Measurements from ENCODE around the gene ZBED5. TPM values are rescaled to one million over a fixed set of nuclear protein-coding genes. Genes with fewer than 3 reads are reported as not detected.
A peak's percentile ranks its signal among the peaks of the same experiment; 100 is the strongest.

ZBED5 gene
- total RNA-seq, 4 donors from 2014 or later: 13.7 to 38.4 (median 29.7) TPM

DNA sequence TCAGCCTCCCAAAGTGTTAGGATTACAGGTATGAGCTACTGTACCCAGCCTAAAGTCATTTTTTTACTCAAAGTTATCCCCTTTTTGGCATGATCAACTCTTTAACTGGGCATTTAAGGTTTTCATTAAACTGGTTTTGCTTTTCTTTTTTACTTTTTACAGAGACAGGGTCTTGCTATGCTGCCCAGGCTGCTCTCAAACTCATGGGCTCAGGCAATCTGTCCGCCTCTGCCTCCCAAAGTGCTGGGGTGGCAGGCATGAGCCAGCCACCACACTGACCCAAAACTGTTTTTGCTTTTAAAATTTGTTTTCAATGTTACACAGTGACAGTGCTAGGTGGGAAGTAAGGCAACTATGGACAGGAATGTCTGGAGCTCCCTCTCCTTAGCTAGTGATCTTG is 3.9 kb upstream of the ZBED5 start:
- peak overlapping the region; percentile 4 to 99 (median 38) for H3K27ac ChIP-seq
- no peak for TF ChIP-seq POLR2AphosphoS5 (IDR thresholded peaks at IDR 0.05)
- TF ChIP-seq POLR2A (IDR thresholded peaks at IDR 0.05): no peak
- TF ChIP-seq, protein P1, sequence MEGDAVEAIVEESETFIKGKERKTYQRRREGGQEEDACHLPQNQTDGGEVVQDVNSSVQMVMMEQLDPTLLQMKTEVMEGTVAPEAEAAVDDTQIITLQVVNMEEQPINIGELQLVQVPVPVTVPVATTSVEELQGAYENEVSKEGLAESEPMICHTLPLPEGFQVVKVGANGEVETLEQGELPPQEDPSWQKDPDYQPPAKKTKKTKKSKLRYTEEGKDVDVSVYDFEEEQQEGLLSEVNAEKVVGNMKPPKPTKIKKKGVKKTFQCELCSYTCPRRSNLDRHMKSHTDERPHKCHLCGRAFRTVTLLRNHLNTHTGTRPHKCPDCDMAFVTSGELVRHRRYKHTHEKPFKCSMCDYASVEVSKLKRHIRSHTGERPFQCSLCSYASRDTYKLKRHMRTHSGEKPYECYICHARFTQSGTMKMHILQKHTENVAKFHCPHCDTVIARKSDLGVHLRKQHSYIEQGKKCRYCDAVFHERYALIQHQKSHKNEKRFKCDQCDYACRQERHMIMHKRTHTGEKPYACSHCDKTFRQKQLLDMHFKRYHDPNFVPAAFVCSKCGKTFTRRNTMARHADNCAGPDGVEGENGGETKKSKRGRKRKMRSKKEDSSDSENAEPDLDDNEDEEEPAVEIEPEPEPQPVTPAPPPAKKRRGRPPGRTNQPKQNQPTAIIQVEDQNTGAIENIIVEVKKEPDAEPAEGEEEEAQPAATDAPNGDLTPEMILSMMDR (IDR thresholded peaks at IDR 0.05): no peak

DNA sequence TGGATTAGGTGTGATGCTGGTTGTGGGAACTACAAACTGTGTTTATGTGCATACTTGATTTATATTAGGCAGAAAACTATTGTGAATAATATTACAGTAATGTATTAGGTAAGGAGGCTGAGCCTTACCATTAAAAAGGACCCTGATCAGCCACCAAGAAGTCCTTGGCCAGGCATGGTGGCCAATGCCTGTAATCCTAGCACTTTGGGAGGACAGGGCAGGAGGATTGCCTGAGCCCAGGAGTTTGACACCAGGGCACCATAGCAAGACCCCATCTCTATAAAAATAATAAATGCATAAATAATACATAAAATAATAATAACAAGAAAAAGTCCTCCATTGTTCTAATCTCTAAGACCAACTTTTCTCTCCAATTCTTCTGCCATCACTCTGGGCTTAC is 3.2 kb upstream of the ZBED5 start:
- no peak for TF ChIP-seq EP300 (IDR thresholded peaks at IDR 0.05; ENCODE audit: low read depth)
- intact Hi-C loops (cut with DNase I; ENCODE audit: low total_unique reads): no loop called here
- peak overlapping the region in 3 of 4 donors; percentile 4 to 99 (median 56) for H3K27ac ChIP-seq

More for the DNA sequence above, 3.9 kb upstream of the ZBED5 start:
- Histone ChIP-seq H3K9me3 (no peaks in the 10 kb centered on the region), H3K4me3 (no peak overlapping the region), H3K36me3 (no peaks in the 10 kb centered on the region), H3K4me1 (peaks cover 0 to 29% (median 11%) of the 10 kb centered on the region in 4 donors), H3K27me3 (no peaks in the 10 kb centered on the region)
- intact Hi-C loops (cut with DNase I; ENCODE audit: low total_unique reads) (no loop called here), in situ Hi-C loops (cut with MboI; ENCODE audit: low pct_ligation_motif_present in 1 of 4, low pct_unique_long_range_greater_than_20kb in 1 of 4, low sequenced_read_pairs in 3 of 4) (no loop called here)
- WGBS, 2 donors (ENCODE audit: low coverage in 1 of 2): 80 to 100% methylated on average over 1 of the region's 1 CpG
- DNase-seq: no peak

DNA sequence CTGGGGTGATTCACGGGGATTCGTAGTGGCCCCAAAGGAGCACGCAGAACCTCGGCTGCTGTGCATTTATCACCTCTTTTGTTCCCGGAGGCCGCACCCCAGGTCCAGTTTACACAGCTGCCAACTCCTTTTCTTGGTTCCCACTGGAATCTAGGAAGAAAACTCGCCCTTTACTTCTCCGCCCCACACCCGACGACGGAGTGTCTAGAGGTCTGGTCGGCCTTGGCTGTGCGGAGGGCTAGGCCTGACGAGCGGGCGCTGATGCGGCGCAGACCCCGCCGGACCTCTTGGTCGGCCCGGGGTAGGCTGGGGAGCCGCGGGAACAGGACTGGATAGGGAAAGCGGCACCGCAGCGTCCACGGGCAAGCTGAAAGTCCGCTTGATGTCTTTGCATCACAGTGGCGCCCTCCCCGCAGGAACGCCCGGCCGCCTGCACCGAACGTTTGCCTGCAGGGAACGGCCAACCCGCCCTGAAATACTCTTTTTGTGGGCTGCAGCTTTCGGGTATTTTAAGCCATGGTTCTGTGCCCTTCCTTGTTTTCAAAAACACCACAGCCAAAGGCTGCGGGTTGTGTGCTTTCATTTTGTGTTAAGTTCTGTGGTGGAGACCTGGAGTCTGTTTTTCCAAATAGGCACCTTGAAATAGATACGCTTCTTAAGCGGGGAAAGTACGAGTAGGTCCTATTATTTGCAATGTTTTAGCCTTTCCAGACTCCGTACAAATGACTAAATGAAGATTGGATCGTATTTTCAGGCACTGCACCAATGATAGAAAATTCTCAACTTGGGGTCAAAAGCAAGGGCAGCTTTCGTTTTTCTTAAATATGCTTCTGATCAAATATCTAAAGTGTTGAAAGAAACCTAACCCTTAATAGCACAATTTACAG is 829 bp upstream of the ZBED5 start:
- Histone ChIP-seq H3K36me3 (peaks cover 0 to 22% (median 9%) of the 10 kb centered on the region in 4 donors), H3K4me3 (peak overlapping the region; percentile 21 to 87 (median 72)), H3K4me1 (peaks cover 0 to 48% (median 19%) of the 10 kb centered on the region in 4 donors), H3K27me3 (no peaks in the 10 kb centered on the region), H3K9me3 (no peaks in the 10 kb centered on the region), H3K27ac (peak overlapping the region; percentile 98 to 99 (median 99))
- TF ChIP-seq POLR2A (IDR thresholded peaks at IDR 0.05) (no peak), EP300 (IDR thresholded peaks at IDR 0.05; ENCODE audit: low read depth) (no peak), POLR2AphosphoS5 (IDR thresholded peaks at IDR 0.05) (no peak)
- TF ChIP-seq, protein P1 (IDR thresholded peaks at IDR 0.05): no peak
- intact Hi-C loops (cut with DNase I; ENCODE audit: low total_unique reads): loop anchor here (2.0 to 10.0 kb wide), 2 partner anchors 46 to 72 kb away; no protein-coding TSS in a partner anchor
- DNase-seq: peak; percentile 70
- in situ Hi-C loops (cut with MboI; ENCODE audit: low pct_ligation_motif_present in 1 of 4, low pct_unique_long_range_greater_than_20kb in 1 of 4, low sequenced_read_pairs in 3 of 4): loop anchor here in 1 of 4 donors (10.0 kb wide), 1 partner anchor 54 kb away; the partner anchor contains the start of gene EIF4G2
- WGBS, 2 donors (ENCODE audit: low coverage in 1 of 2): 0 to 10% methylated on average over 2 to 28 of the region's 46 CpGs

More for the DNA sequence above, 3.2 kb upstream of the ZBED5 start:
- Histone ChIP-seq H3K4me3 (no peak overlapping the region), H3K9me3 (no peaks in the 10 kb centered on the region), H3K4me1 (peaks cover 0 to 37% (median 17%) of the 10 kb centered on the region in 4 donors), H3K27me3 (no peaks in the 10 kb centered on the region), H3K36me3 (no peaks in the 10 kb centered on the region)
- in situ Hi-C loops (cut with MboI; ENCODE audit: low pct_ligation_motif_present in 1 of 4, low pct_unique_long_range_greater_than_20kb in 1 of 4, low sequenced_read_pairs in 3 of 4): no loop called here
- DNase-seq: no peak

DNA sequence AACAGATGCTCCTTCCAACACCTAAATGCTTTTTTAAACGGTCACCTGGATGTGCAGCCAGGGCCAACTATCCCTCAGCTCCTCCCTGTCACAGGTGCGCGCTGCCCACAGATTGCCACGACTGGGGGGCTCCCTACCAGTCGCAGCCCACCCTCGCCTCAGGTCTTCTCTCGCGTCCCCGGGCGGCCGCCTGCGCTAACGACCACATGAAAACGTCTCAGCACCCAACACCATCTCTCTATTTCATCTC is 469 bp downstream of the ZBED5 start:
- no peak for DNase-seq
- no peaks in the 10 kb centered on the region for H3K27me3 ChIP-seq
- H3K27ac ChIP-seq: peak overlapping the region; percentile 98 to 99 (median 99)
- H3K4me1 ChIP-seq: peaks cover 0 to 37% (median 17%) of the 10 kb centered on the region in 4 donors
- TF ChIP-seq EP300 (IDR thresholded peaks at IDR 0.05; ENCODE audit: low read depth): no peak
- TF ChIP-seq, protein P1 (IDR thresholded peaks at IDR 0.05): no peak
- TF ChIP-seq POLR2AphosphoS5 (IDR thresholded peaks at IDR 0.05): no peak
- no peak for TF ChIP-seq POLR2A (IDR thresholded peaks at IDR 0.05)
- H3K9me3 ChIP-seq: no peaks in the 10 kb centered on the region
- intact Hi-C loops (cut with DNase I; ENCODE audit: low total_unique reads): loop anchor here (2.0 to 10.0 kb wide), 2 partner anchors 47 to 49 kb away; partner anchors contain the start of gene EIF4G2
- WGBS, 2 donors (ENCODE audit: low coverage in 1 of 2): 0% methylated on average over 14 of the region's 14 CpGs; no CpG with 5 or more reads in 1 of the 2 donors
- in situ Hi-C loops (cut with MboI; ENCODE audit: low pct_ligation_motif_present in 1 of 4, low pct_unique_long_range_greater_than_20kb in 1 of 4, low sequenced_read_pairs in 3 of 4): loop anchor here in 1 of 4 donors (10.0 kb wide), 1 partner anchor 53 kb away; the partner anchor contains the start of gene EIF4G2
- H3K36me3 ChIP-seq: peaks cover 0 to 31% (median 15%) of the 10 kb centered on the region in 4 donors
- H3K4me3 ChIP-seq: peak overlapping the region; percentile 70 to 87 (median 79)
